ENCODE data around the gene FHL2. TPM values are rescaled to one million over a fixed set of nuclear protein-coding genes. Genes with fewer than 3 reads are reported as not detected.
A peak's percentile ranks its signal among the peaks of the same experiment; 100 is the strongest.
"Not testable (repeated sequence)": the region's sequence is repeated elsewhere in the genome, so short reads cannot be mapped to it uniquely, and the experiment has no call there.

The FHL2 gene
- total and polyA plus RNA-seq, 4 experiments from 2014 or later: 0.23 to 0.87 (median 0.33) TPM; not detected in 1

DNA sequence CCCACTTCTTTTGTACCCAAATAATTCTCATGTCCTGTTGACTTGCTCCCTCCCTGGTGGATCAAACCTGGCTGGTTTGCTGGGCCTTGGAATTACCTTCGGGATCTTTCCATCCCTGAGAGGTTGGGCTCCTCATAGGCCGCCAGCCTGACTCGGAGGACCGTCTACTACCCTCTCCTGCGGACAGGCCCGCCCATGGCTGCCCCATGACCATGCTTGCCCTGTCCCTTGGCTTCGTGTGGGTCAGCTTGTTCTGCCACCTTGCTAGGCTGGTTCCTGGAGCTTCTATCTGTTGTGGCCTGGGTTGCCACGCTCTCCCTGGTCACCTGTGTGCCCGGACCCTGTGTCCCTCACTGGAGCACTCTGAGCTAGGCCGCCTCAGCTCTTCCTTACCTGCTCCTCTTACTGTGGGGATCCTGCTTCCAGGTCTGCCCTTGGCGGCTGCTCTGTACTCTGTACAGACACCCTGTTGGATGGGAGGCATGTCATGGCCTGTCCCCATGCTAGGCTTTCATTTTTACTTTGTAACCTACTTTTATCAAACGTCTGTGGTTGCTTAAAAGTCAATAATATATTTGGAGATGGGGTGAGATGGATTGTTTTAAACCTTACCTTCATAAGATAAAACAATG lies 29.7 kb upstream of the FHL2 start:
- no peaks in the 10 kb centered on the region for H3K27me3 ChIP-seq (ENCODE audit: insufficient read depth, low read length)
- H3K4me3 Mint-ChIP-seq: peak overlapping the region in 1 of 8 donors; percentile 33
- H3K27ac Mint-ChIP-seq: peak overlapping the region in 2 of 7 donors; percentile 11 to 31
- intact Hi-C loops (cut with micrococcal nuclease): no loop called here
- peaks cover 0 to 3% (median 0%) of the 10 kb centered on the region in 8 donors for H3K9me3 Mint-ChIP-seq
- H3K4me1 Mint-ChIP-seq: peaks cover 15 to 27% (median 17%) of the 10 kb centered on the region in 4 donors
- no peaks in the 10 kb centered on the region for H3K36me3 Mint-ChIP-seq
- CTCF ChIA-PET (ENCODE audit: partially characterized antibody): no interaction called here
- no peak overlapping the region for H3K27ac ChIP-seq (ENCODE audit: low read depth, low read length)
- H3K27me3 Mint-ChIP-seq: peaks cover 6 to 7% of the 10 kb centered on the region in 2 donors
- POLR2A ChIA-PET (ENCODE audit: partially characterized antibody): no interaction called here
- no peaks in the 10 kb centered on the region for H3K36me3 ChIP-seq (ENCODE audit: insufficient read depth, low read length)
- H3K4me1 ChIP-seq (ENCODE audit: insufficient read depth, low read length): peaks cover 19% of the 10 kb centered on the region
- no peak overlapping the region for H3K4me3 ChIP-seq (ENCODE audit: low read length in 2 of 2)
- no peaks in the 10 kb centered on the region for H3K9me3 ChIP-seq (ENCODE audit: control insufficient read depth in 1 of 2, low read length in 2 of 2)
- no peak for DNase-seq

DNA sequence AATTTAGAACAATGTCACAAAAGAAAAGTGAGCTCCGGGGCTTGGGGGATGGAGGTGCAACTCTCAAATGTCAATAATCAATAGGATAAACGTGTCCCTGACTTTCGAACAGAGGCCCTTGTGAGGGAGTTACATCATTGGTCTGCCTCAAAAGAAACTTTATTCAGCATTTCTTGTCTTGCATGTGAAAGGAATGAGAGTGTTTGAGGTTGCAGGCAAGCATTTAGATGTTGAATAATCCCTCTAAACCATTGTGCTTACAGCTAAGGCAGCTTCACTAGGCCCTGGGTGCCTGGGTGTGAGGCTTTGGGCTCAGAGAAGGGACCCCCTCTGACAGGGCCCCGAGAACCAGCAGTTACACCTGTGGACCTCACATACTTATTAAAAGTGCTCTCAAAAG lies 28.6 kb upstream of the FHL2 start:
- Mint-ChIP-seq H3K36me3 (no peaks in the 10 kb centered on the region), H3K9me3 (peaks cover 0 to 6% (median 0%) of the 10 kb centered on the region in 8 donors), H3K4me3 (peak overlapping the region in 4 of 8 donors; percentile 4 to 77 (median 54)), H3K4me1 (peaks cover 15 to 27% (median 17%) of the 10 kb centered on the region in 4 donors), H3K27ac (no peak overlapping the region), H3K27me3 (peaks cover 11 to 15% of the 10 kb centered on the region in 2 donors)
- POLR2A ChIA-PET (ENCODE audit: partially characterized antibody): no interaction called here
- no peaks in the 10 kb centered on the region for H3K27me3 ChIP-seq (ENCODE audit: insufficient read depth, low read length)
- no peak for DNase-seq
- CTCF ChIA-PET (ENCODE audit: partially characterized antibody): no interaction called here
- H3K36me3 ChIP-seq (ENCODE audit: insufficient read depth, low read length): no peaks in the 10 kb centered on the region
- intact Hi-C loops (cut with micrococcal nuclease): no loop called here
- no peak overlapping the region for H3K4me3 ChIP-seq (ENCODE audit: low read length in 2 of 2)
- peaks cover 19% of the 10 kb centered on the region for H3K4me1 ChIP-seq (ENCODE audit: insufficient read depth, low read length)
- no peak overlapping the region for H3K27ac ChIP-seq (ENCODE audit: low read depth, low read length)
- no peaks in the 10 kb centered on the region for H3K9me3 ChIP-seq (ENCODE audit: control insufficient read depth in 1 of 2, low read length in 2 of 2)

- H3K9me3 ChIP-seq (ENCODE audit: control insufficient read depth in 1 of 2, low read length in 2 of 2): no peaks in the 10 kb centered on the region
- peak in 4 of 5 donors; percentile 9 to 26 (median 16) for DNase-seq
- H3K36me3 Mint-ChIP-seq: no peaks in the 10 kb centered on the region
- CTCF ChIA-PET (ENCODE audit: partially characterized antibody): no interaction called here
- H3K4me3 Mint-ChIP-seq: peak overlapping the region; percentile 19 to 77 (median 60)
- intact Hi-C loops (cut with micrococcal nuclease): no loop called here
- H3K4me1 Mint-ChIP-seq: peaks cover 15 to 27% (median 17%) of the 10 kb centered on the region in 4 donors
- POLR2A ChIA-PET (ENCODE audit: partially characterized antibody): no interaction called here
- H3K4me1 ChIP-seq (ENCODE audit: insufficient read depth, low read length): peaks cover 19% of the 10 kb centered on the region
- H3K9me3 Mint-ChIP-seq: peaks cover 0 to 6% (median 1%) of the 10 kb centered on the region in 8 donors
- H3K36me3 ChIP-seq (ENCODE audit: insufficient read depth, low read length): no peaks in the 10 kb centered on the region
- H3K27ac ChIP-seq (ENCODE audit: low read depth, low read length): no peak overlapping the region
- H3K27me3 ChIP-seq (ENCODE audit: insufficient read depth, low read length): no peaks in the 10 kb centered on the region
- H3K27ac Mint-ChIP-seq: peak overlapping the region in 4 of 7 donors; percentile 9 to 55 (median 23)
- H3K27me3 Mint-ChIP-seq: peaks cover 14 to 19% of the 10 kb centered on the region in 2 donors
- H3K4me3 ChIP-seq (ENCODE audit: low read length in 2 of 2): no peak overlapping the region
Measured at GRCh38 chr2:105426626-105427292, 27.9 kb upstream of the FHL2 start.

DNA sequence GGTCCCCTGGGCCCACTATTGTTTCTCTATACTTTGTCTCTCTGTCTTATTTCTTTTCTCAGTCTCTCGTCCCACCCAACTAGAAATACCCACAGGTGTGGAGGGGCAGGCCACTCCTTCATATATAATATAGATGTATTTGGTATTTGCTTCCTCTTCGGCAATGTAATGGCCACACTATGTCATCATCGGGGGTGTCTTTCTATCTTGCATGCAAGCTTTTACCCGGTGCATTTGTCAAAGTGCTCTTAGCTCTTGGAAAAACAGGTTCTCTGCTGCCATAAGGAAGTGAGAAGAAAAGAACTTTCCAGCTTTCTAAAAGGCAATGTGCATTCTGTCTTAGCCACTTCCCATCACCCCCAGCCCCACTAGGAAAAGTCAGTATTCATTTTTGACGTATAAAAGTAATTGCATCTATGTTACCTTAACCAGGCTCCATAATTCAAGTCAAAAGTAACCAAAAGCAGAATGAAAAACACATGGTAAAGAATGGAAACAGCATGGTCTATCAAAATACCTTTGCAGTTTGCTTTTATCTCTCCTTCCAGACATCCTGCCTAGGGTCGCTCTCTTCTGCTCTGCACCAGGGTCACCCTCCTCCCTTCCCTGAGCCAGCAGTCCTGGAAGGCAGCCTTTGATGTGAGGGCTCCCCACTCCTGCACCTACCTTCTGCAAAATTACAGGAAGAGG lies 27.2 kb upstream of the FHL2 start:
- H3K36me3 Mint-ChIP-seq: no peaks in the 10 kb centered on the region
- peaks cover 0 to 7% (median 3%) of the 10 kb centered on the region in 8 donors for H3K9me3 Mint-ChIP-seq
- ChIA-PET CTCF (ENCODE audit: partially characterized antibody) (no interaction called here), POLR2A (ENCODE audit: partially characterized antibody) (no interaction called here)
- peak overlapping the region in 1 of 7 donors; percentile 9 for H3K27ac Mint-ChIP-seq
- peaks cover 15 to 27% (median 17%) of the 10 kb centered on the region in 4 donors for H3K4me1 Mint-ChIP-seq
- Histone ChIP-seq H3K27me3 (ENCODE audit: insufficient read depth, low read length) (no peaks in the 10 kb centered on the region), H3K4me3 (ENCODE audit: low read length in 2 of 2) (no peak overlapping the region), H3K4me1 (ENCODE audit: insufficient read depth, low read length) (peaks cover 19% of the 10 kb centered on the region), H3K9me3 (ENCODE audit: control insufficient read depth in 1 of 2, low read length in 2 of 2) (no peaks in the 10 kb centered on the region), H3K27ac (ENCODE audit: low read depth, low read length) (no peak overlapping the region), H3K36me3 (ENCODE audit: insufficient read depth, low read length) (no peaks in the 10 kb centered on the region)
- DNase-seq: no peak
- intact Hi-C loops (cut with micrococcal nuclease): no loop called here
- peaks cover 15 to 26% of the 10 kb centered on the region in 2 donors for H3K27me3 Mint-ChIP-seq
- H3K4me3 Mint-ChIP-seq: peak overlapping the region in 5 of 8 donors; percentile 19 to 77 (median 70)

GRCh38 chr2:105424836-105425235 lies 26.0 kb upstream of the FHL2 start:
- H3K4me3 Mint-ChIP-seq; H3K27me3 ChIP-seq (ENCODE audit: insufficient read depth, low read length); H3K27ac ChIP-seq (ENCODE audit: low read depth, low read length); intact Hi-C loops (cut with micrococcal nuclease); CTCF ChIA-PET (ENCODE audit: partially characterized antibody); H3K9me3 ChIP-seq (ENCODE audit: control insufficient read depth in 1 of 2, low read length in 2 of 2); H3K36me3 Mint-ChIP-seq; DNase-seq; POLR2A ChIA-PET (ENCODE audit: partially characterized antibody); H3K27ac Mint-ChIP-seq; H3K4me3 ChIP-seq (ENCODE audit: low read length in 2 of 2); H3K36me3 ChIP-seq (ENCODE audit: insufficient read depth, low read length): not testable (repeated sequence)
- Mint-ChIP-seq H3K27me3 (peaks cover 15 to 28% of the 10 kb centered on the region in 2 donors), H3K4me1 (peaks cover 15 to 27% (median 17%) of the 10 kb centered on the region in 4 donors), H3K9me3 (peaks cover 0 to 16% (median 10%) of the 10 kb centered on the region in 8 donors)
- H3K4me1 ChIP-seq (ENCODE audit: insufficient read depth, low read length): peaks cover 19% of the 10 kb centered on the region

GRCh38 chr2:105422801-105423200 lies 23.9 kb upstream of the FHL2 start:
- intact Hi-C loops (cut with micrococcal nuclease): no loop called here
- no peaks in the 10 kb centered on the region for H3K36me3 ChIP-seq (ENCODE audit: insufficient read depth, low read length)
- DNase-seq: no peak
- ChIA-PET POLR2A (ENCODE audit: partially characterized antibody) (no interaction called here), CTCF (ENCODE audit: partially characterized antibody) (interaction anchor here (1.5 kb wide), 1 partner anchor 10 kb away, joined by 3 read pairs; no protein-coding TSS in a partner anchor)
- no peak overlapping the region for H3K4me3 Mint-ChIP-seq
- H3K4me1 Mint-ChIP-seq: peaks cover 15 to 20% (median 17%) of the 10 kb centered on the region in 4 donors
- peaks cover 0 to 28% (median 20%) of the 10 kb centered on the region in 8 donors for H3K9me3 Mint-ChIP-seq
- H3K27ac Mint-ChIP-seq: no peak overlapping the region
- H3K4me1 ChIP-seq (ENCODE audit: insufficient read depth, low read length): peaks cover 19% of the 10 kb centered on the region
- H3K27ac ChIP-seq (ENCODE audit: low read depth, low read length): no peak overlapping the region
- no peak overlapping the region for H3K4me3 ChIP-seq (ENCODE audit: low read length in 2 of 2)
- peaks cover 0 to 4% of the 10 kb centered on the region in 2 donors for H3K9me3 ChIP-seq (ENCODE audit: control insufficient read depth in 1 of 2, low read length in 2 of 2)
- no peaks in the 10 kb centered on the region for H3K27me3 ChIP-seq (ENCODE audit: insufficient read depth, low read length)
- H3K27me3 Mint-ChIP-seq: peaks cover 16 to 31% of the 10 kb centered on the region in 2 donors
- H3K36me3 Mint-ChIP-seq: no peaks in the 10 kb centered on the region

DNA sequence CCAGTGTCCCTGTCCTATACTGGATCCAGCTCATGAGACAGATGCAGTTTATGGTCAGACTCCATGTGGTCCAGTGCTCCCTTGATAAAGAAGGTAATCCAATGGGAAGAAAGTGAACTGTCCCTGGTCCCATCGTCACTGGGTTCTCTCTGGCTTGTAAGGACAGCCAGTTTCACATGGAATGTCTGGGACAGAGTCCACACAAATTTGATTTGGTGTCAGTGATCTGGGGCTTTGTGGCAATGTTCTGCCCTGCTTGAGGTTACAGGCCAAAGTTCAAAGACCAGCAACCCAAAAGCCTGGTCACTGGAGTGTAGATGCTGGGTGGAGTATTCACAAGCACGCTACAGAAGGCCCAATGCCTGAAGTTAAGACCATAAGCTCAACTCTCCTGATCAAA lies 22.2 kb upstream of the FHL2 start:
- Histone ChIP-seq H3K36me3 (ENCODE audit: insufficient read depth, low read length) (no peaks in the 10 kb centered on the region), H3K27me3 (ENCODE audit: insufficient read depth, low read length) (no peaks in the 10 kb centered on the region), H3K4me1 (ENCODE audit: insufficient read depth, low read length) (peaks cover 1% of the 10 kb centered on the region), H3K27ac (ENCODE audit: low read depth, low read length) (no peak overlapping the region), H3K4me3 (ENCODE audit: low read length in 2 of 2) (no peak overlapping the region), H3K9me3 (ENCODE audit: control insufficient read depth in 1 of 2, low read length in 2 of 2) (peaks cover 0 to 4% of the 10 kb centered on the region in 2 donors)
- no peak for DNase-seq
- peaks cover 0 to 3% (median 3%) of the 10 kb centered on the region in 4 donors for H3K4me1 Mint-ChIP-seq
- peaks cover 17 to 37% of the 10 kb centered on the region in 2 donors for H3K27me3 Mint-ChIP-seq
- peaks cover 0 to 28% (median 20%) of the 10 kb centered on the region in 8 donors for H3K9me3 Mint-ChIP-seq
- ChIA-PET POLR2A (ENCODE audit: partially characterized antibody) (no interaction called here), CTCF (ENCODE audit: partially characterized antibody) (no interaction called here)
- no peaks in the 10 kb centered on the region for H3K36me3 Mint-ChIP-seq
- no peak overlapping the region for H3K4me3 Mint-ChIP-seq
- intact Hi-C loops (cut with micrococcal nuclease): no loop called here
- H3K27ac Mint-ChIP-seq: no peak overlapping the region
